ENCODE measurements around the gene MBP.

MBP gene

DNA sequence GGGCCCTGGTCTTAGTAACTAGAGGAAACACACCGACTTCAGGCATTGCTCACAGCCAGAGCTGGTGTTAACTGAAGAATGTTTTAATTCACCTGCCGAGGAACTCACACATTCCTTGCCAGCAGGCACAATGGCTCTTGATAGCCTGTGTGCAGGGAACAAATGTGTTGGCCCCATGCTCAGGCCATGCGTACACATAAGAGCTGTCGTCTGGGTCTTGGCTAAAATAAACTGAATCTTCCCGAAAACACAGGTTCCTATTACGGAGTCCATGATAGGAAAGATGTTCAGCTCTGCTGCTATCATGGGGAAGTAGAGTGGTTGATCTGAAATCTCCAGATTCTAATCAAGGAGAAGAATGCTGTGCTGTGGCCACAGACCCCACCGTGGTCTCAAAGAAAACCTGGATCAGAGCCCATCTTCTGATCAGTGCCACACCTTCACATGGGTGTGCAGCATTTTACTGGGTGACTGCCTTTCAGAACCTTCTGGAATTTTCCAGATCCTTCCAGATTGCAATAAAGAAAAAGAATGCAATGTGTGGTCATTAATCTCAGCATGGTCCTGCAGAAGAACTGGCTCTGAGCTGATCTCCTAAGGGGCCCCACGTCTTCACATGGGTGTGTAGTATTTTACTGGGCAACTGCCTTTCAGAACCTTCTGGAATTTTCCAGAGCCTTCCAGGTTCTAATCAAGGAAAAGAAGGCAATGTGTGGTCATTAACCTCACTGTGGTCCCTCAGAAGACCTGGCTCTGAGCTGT is 17.2 kb downstream of the MBP start:
- no peak for DNase-seq (ENCODE audit: low read depth in 2 of 3, low spot score in 1 of 3)

DNA sequence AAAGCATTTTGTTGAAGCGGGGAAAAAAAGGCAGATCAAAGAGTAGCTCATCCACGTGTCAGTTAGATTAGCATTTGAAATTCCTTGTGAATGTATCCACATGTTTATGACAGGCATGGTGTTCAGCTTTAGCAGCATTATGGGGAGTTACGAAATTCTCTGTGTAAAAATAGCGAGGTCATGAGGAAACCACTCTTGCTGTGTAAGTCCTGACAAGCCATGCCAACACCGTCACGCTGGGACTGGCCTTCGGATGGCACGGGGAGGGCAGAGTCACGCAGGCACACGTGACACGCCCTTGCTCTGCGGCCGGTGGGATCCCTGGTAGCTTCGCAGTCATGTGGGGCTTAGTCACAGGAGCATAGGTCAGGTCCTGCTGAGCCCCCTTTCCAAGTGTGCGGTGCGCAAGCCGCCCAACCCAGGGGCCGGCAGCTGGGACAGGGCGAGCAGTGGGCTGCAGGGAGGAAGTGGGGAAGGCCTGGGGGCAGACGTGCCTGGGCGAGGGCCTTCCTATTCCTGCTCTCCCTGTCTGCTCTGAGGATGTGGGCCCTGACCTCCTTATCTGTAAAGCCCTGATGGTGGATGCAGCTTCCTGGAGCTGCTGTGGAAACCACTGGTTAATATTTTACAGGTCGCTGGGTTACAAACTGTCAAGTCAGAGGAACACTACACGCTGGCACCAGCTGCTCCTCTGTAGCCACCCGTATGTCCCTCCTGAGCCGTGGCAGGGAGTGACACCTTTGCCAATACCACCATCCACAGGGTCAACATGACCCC is 18.0 kb downstream of the MBP start:
- DNase-seq (ENCODE audit: low read depth in 2 of 3, low spot score in 1 of 3) = no peak

DNA sequence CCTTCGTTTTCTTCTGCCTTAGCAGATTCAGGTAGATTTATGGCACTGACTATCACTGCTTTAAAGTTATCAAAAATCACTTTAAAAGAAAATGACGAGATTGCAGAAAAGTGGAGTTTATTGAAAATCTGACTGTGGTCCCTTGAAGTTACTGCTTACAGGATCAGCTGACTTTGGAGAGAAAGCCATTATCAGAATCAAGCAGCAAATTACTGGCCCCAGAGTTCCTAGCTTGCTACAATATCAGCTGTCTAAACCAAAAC is 18.5 kb downstream of the MBP start:
- no peak for DNase-seq (ENCODE audit: low read depth in 2 of 3, low spot score in 1 of 3)

DNA sequence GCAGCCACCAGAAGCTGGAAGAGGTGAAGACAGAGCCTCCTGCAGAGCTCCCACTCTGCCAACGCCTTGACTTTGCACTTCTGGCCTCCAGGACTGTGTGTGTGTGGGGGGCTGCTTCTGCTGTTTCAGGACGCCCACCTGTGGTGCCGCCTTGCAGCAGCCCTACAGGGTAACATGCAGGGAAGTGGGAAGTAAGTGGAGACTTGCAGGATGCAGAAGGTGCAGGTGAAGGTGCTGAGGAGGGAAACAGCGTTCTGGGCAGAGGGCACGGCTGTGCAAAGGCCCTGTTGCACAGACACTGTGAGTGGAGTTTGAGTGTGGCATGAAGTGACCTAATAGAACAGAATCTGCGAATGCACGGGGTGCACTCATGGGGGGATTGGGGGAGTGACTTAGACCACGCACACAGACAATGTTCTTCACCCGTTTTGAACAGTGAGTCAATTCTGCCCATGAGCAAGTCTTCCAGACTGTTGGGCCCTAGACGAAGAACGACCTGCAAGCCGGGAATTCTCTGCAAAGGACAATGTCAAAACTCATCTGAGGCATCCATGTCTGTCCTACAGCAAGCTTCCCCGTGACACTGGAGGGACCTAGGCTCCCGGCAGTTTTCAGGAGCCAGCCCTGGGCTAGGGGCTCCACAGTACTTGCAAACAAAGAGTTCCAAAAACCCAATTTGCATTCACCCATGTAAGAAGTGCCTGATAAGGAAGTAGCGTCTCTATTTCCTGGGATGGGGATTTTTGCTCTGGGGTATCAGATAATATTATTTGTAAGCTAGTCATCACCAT is 19.0 kb downstream of the MBP start:
- DNase-seq (ENCODE audit: low read depth in 2 of 3, low spot score in 1 of 3) = no peak

DNA sequence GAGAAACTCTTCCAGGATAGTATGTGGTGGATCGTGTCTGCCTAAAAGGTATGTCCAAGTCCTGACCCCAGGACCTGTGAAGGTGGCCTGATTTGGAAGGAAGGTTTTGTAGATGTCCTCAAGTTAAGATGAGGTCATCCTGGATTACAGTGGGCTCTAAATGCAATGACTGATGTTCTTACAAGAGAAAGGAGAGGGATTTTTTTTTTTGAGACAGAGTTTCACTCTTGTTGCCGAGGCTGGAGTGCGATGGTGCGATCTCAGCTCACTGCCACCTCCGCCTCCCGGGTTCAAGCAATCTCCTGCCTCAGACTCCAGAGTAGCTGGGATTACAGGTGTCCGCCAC is 19.9 kb downstream of the MBP start:
- no peak for DNase-seq (ENCODE audit: low read depth in 2 of 3, low spot score in 1 of 3)

DNA sequence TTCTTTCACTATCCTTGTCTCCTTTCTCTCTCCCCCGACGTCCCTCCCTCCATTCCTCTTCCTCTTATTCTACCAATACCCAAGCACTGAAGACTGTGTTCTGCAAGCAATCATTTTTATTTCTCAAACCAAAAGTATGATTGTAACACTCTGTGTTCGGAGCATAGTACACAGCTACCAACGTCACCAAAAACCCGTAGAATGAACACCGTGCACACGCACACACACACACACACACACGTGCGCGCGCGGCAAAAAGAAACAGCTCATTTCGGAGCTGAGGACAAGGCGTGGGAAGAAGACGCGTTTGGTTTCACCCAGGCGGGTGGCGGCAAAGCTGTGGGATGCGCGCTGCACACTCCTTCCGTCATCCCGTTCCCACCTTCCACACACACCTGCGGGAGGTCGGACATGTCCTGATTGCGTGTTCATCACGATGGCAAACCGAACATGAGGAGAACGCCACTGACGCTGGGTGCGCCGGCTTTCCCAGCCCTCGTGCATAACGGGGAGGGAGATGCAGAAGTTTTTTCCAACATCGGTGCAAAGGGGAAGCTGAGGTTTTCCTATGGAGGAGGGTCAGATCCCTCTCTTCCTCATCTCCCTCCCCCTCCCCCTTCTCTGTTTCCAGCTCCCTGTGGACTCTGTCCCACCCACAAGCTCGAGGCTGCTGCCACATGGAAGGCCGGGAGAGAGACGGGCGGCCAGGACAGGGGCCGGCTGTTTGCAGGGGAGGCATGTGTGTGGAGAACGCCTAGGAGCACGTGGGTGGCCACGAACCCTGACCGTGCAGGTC is 20.4 kb downstream of the MBP start:
- no peak for DNase-seq (ENCODE audit: low read depth in 2 of 3, low spot score in 1 of 3)

DNA sequence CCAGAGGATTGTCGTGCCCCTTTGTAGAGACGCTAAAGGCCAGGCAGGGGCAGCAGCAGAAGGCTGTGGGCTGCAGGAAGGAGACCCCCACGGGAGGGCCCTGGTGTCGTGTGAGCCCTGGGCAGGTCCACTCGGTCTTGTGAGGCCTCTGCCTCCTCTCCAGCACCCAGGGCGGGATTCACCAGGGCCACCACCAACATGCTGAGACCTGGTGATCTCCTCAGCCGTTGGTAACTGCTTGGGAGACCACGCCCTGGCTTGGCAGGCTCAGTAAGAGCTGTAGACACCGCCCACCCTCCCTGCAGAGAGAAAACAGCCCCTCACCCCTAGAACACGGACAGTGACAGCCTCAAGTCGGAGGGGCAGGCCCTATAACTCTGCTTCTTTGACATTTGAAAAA is 21.1 kb downstream of the MBP start:
- no peak for DNase-seq (ENCODE audit: low read depth in 2 of 3, low spot score in 1 of 3)

DNA sequence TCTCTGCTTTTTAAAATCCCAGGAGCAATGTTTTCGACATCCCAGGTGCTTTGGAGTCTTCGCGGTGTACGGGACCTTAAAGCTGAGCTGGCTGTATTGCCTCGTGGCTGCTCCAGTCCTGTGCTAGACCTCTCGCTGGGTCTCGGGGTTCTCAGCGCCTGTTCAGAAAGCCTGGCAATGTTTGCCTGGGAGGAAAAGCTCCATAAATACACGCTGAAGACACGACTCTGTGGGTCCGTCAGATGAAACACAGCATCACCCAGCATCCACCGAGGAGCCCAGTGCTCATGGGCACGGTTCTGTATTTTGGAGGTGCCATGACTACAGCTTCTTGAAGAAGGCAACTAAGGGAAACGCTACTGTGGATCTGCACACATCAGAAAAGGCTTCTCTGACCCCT is 21.6 kb downstream of the MBP start:
- no peak for DNase-seq (ENCODE audit: low read depth in 2 of 3, low spot score in 1 of 3)

DNA sequence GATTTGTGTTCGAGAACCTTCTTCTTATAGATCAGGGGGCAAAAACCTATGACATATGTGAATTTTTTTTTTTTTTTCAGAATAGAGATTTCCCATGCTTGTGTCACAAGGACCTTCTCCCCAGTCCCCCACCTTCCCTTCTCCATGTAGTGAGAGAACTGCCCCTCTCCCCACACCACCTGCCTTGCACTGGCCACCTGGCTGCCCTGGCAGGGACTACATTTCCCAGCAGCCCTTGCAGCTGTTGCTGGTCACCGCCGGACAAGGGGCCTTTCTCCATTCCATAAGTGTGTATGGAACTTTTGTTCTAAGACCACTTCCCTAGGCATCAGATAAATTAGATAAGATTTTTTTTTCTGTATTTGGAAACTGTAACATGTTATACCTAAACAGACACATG is 22.2 kb downstream of the MBP start:
- no peak for DNase-seq (ENCODE audit: low read depth in 2 of 3, low spot score in 1 of 3)

DNA sequence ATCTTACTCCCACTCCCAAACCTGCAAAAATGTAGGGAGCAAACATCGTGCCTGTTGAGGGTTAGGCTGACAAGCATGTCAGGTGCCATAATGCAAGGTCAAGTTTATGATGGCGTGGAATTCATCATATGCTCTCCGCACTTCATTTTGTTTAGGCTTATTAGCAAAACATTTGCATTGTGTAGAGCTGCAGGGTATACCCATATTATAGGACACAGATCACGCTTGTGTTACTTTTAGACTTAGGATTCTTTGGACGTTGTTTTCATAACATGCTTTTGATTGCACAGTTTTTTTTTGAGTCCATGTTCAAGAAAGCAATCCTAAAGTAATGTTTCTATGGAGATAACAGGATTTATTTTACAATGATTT is 22.9 kb downstream of the MBP start:
- DNase-seq (ENCODE audit: low read depth in 2 of 3, low spot score in 1 of 3) = no peak

DNA sequence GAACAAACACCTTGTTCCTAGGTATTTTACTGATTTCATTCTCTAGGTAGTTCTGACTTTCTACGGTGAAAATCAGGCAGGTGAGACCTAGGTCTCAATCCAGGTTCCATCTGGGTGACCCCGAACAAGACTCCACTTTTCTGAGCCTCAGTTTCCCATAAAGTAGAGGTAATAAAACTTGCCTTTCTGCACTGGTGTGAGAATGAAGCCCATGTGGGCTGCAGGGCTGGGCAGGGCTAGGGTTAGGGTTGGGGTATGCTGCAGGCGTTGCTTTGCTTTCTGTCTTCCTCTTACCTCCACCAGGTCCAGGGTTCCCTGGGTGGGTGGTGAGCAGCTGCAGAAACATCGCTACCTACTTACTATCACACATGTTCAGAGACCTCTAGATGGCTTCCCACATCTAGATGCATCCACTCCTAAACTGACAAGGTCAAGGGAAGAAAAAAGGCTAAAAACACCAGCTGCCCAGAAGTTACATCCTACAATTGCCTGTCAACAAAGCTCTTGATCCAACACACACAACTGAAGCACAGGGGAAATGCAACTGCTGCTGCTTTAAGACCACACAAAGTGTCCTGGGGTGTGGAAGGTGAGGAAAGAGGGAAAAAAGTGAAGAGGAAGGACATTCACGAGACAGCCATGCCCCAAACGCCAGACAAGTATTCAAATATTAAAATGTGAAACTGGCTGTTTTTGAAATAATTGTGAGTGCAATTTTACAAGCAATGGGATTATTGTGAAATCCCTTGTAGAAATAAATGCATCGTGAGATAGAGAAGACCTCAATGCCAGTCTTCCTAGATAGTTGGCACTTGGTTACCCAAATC is 23.5 kb downstream of the MBP start:
- DNase-seq (ENCODE audit: low read depth in 2 of 3, low spot score in 1 of 3) = no peak

DNA sequence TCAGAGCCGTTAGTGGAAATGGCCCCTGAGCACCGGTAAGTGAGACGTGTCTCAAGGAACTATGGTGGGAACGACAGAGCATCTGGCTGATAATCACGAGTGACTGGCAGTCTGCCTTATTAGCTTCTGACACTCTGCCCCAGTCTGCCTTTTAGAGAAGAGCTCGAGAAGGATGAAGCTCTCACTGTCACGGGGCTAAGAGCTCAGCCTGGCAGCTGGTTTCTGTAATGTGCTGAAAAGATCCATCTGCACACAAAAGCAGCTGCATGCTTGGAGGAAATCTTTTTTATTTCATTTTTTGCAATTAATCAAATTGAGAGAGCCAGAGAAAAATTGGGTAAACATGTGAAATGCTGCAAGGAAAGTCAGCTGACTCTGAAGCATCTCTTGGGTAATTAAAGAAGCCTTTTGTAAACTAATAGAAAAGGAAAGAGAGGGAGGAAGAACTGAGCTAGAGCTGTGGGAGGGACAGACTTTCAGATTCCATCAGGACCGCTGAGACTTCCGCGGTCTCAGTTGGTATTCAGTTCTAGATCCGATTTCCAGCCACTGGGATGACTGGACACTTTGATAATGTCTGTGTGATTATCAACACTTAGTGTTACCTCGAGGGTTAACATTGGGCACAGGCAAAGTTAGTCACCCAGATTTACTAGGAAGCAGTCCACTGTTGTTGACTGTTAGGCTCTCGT is 24.4 kb downstream of the MBP start:
- DNase-seq (ENCODE audit: low read depth in 2 of 3, low spot score in 1 of 3) = no peak

DNA sequence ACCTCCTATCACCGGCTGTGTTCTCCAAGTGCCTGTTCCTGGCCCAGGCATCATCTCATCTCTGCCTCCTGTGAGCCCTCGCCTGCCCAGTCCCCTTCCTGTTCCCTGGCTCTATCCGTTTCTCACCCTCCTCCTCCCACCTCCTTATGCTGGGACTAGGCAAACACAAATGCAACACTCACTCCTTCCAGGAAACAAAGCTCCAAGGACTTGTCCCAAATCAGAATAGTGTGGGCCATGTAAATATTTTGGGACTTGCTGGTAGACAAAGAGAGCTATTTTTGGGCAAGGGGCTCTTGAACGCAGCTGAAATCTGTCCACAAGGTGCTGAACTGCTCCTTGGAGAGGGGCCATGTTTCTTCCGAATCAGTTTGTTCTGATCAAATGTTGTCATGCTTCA is 25.3 kb downstream of the MBP start:
- no peak for DNase-seq (ENCODE audit: low read depth in 2 of 3, low spot score in 1 of 3)

DNA sequence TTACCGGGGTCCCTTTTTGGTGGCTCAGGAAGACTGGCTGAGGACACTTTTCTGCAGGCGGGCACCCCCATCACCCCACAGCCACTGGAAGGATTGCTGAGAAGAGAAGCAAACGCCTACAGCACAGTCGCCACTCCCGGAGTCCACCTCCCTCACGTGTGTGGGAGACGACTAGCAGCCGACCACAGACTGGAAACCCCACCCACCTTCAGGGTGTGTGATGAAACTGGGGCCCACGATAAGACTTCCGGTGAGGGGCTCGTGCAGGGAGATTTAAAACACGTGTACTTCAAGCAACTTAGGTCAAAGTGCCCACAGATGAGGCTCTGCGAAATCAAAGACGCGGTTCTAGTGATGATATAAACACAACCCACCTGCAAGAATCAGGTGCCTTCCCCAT is 26.3 kb downstream of the MBP start:
- DNase-seq (ENCODE audit: low read depth in 2 of 3, low spot score in 1 of 3) = peak in 2 of 3 donors; percentile 48 to 49

DNA sequence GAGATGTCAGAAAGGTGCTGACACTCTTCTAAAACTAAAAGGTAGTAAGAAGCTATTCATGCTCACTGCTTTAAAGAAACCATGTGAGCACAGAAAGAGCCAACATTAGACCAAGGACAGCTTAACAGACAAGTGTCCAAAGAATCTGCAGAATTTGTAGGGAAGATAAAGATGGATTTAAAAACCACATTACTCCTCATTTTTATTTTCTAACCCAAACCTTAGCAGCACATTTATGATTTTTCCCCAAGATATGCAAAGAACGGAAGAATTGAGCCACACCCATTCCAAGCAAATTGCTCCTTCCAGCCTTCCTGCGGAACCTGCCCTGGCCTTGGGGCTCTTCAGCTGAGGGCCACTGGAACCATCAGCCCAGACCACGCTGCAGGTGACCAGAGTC is 26.9 kb downstream of the MBP start:
- no peak for DNase-seq (ENCODE audit: low read depth in 2 of 3, low spot score in 1 of 3)

DNA sequence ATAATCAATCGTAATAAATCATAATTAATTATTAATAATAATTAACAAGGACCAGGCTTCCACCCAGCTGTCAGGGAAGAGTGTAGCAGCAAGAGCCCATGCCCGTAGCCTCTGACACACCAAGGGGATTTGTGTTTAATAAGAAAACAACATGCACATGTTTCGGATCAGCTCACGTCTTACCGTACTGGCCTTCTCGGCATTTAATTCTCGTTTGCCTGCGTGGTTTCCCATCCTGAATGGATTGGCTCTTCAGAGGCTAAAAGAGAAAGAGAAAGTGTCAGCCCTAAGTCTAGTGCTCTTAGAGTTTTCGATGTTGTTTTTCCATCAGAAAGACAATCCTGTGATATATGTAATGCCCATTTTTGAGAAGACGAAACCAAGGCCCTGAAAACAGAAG is 27.6 kb downstream of the MBP start:
- no peak for DNase-seq (ENCODE audit: low read depth in 2 of 3, low spot score in 1 of 3)

DNA sequence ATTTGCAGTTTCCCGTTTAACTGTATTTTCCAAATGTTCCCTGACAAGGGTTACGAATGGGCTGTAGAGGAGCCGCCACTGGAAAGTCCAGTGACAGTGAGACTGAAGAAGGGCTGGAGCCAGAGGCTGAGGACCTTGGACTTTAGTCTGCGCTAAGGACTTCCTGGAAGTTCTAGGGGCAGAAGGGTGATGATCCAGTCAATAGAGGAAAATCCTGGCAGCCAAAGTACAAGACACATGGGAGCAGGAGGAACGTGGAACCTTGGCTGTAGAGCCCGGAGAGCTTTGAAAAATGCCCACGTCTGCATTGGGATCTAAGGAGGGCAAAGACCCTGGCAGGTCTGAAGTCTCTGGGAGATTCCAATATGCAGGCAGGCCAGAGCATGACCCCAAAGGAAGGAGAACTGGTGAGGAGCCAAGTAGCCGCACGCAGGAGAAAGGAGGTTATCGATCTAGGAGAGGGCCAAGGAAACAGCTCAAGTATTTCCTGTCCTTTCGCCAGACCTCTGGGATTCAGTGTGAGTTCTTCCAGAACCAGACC is 28.5 kb downstream of the MBP start:
- DNase-seq (ENCODE audit: low read depth in 2 of 3, low spot score in 1 of 3) = no peak

DNA sequence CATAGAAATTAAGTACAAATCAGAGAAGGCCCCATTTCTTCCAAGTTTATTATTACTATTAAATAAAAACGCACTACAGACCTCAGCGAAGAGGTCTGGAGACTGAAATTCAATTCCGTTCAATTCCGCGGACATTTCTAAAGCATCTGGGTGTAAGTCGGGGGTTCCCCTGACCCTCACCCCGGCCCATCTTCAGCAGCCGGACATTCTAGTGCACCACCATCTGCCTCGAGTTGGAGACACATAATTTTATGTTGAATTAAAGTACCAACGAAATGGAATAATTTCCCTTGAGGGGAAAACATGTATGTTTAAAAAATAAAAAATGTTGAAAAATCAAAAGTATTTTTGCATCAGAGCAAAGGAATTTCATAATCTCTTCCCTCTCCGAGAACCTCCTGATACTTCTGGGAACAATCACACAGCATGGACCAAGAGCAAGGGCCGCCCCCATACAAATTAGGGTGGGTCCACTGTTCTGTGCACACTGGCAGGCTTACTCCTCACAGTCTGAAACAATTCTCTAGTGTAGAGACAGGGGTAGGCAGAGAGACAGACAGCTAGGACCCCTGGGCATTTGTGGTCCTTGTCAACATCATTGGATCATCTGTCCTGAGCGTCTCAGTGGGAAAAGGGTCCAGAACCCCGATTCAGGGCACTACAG is 29.3 kb downstream of the MBP start:
- DNase-seq (ENCODE audit: low read depth in 2 of 3, low spot score in 1 of 3) = no peak

DNA sequence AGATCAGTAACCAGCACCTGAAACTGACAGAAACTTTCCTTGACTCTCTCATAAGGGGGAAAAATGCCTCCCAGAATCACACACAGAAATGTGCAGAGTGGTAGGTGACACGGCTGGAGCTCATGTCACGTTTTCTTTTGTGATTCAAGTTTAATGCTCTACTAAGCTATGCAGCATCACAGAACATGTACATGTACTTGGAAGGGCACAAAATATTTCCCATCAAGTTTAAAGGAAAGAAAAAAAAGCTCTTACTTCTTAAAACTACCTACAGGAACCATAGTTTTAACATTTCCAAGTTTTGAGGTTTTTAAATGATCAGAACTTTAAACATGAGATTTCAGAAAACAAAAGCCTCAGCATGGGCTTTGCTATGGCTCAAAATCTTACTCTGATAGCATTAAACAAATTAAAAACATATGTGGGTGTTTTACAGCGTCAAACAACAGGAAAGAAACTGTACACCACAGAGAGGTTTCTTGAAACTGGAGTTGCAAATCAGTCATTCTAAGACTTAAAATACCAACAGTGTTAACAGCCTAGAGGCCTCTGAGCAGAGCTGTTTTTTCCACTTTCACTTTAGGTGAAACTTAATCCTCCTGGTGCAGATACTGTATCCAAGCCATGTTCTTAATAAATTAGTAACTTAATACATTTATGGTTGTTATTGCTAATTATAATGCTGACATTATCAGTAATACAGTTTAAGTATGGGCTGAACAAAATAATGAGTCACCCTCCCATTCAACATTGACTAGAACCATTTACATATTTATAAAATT is 30.1 kb downstream of the MBP start:
- peak in 1 of 3 donors; percentile 32 for DNase-seq (ENCODE audit: low read depth in 2 of 3, low spot score in 1 of 3)

All from stimulated activated CD4-positive, alpha-beta T cell treated with anti-CD3 and anti-CD28 coated beads, Interleukin-12 subunit alpha, Interleukin-12 subunit beta, amount 100 ng/mL, for 48 hours (primary cell).